ENCODE results near the gene TRERF1. TPM values are rescaled to one million over a fixed set of nuclear protein-coding genes. Genes with fewer than 3 reads are reported as not detected.

Gene TRERF1
- polyA plus RNA-seq, 1 of the 3 experiments (the other 2 are of a cell fraction), result 3.6 TPM

DNA sequence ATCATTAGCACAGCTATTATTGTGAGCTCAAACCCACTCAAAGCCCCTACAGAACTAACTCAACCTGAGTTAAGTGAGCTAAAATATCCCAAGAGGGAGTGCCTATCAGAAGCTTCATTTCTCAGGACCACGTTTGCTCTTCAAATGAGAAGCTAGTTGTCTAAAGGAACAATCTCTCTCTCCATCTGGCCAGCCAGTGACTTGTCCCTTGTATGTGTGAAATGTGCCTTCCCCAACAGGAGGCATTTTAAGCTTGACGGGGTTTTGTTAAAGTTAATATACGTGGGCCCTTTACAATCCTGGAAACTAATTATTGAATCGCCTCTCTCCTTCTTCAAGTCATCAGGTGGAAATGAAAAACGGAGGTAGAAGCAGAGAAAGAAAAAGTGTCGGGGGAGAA lies 62.0 kb downstream of the TRERF1 start:
- no peak for TF ChIP-seq RCOR1 (IDR thresholded peaks at IDR 0.05; ENCODE audit: low read length)
- no peak for TF ChIP-seq TAF1 (IDR thresholded peaks at IDR 0.05; ENCODE audit: borderline replicate concordance, low read depth, low read length)
- no peak for TF ChIP-seq SIN3A (IDR thresholded peaks at IDR 0.05; ENCODE audit: borderline replicate concordance, low read depth, low read length)
- TF ChIP-seq, protein P1, sequence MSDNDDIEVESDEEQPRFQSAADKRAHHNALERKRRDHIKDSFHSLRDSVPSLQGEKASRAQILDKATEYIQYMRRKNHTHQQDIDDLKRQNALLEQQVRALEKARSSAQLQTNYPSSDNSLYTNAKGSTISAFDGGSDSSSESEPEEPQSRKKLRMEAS (IDR thresholded peaks at IDR 0.05; ENCODE audit: low read depth), result no peak
- no peak for TF ChIP-seq POLR2AphosphoS5 (IDR thresholded peaks at IDR 0.05; ENCODE audit: low read depth, low read length)
- TF ChIP-seq RAD21 (IDR thresholded peaks at IDR 0.05; ENCODE audit: low read length), result no peak
- TF ChIP-seq GATA2 (CRISPR knock-in tag; IDR thresholded peaks at IDR 0.05), result no peak
- no peak for TF ChIP-seq TCF12 (IDR thresholded peaks at IDR 0.05)
- TF ChIP-seq CHD2 (IDR thresholded peaks at IDR 0.05; ENCODE audit: low read length, partially characterized antibody), result no peak
- no peak for TF ChIP-seq MEF2A (IDR thresholded peaks at IDR 0.05; ENCODE audit: borderline replicate concordance, low read depth)
- TF ChIP-seq, protein P2, sequence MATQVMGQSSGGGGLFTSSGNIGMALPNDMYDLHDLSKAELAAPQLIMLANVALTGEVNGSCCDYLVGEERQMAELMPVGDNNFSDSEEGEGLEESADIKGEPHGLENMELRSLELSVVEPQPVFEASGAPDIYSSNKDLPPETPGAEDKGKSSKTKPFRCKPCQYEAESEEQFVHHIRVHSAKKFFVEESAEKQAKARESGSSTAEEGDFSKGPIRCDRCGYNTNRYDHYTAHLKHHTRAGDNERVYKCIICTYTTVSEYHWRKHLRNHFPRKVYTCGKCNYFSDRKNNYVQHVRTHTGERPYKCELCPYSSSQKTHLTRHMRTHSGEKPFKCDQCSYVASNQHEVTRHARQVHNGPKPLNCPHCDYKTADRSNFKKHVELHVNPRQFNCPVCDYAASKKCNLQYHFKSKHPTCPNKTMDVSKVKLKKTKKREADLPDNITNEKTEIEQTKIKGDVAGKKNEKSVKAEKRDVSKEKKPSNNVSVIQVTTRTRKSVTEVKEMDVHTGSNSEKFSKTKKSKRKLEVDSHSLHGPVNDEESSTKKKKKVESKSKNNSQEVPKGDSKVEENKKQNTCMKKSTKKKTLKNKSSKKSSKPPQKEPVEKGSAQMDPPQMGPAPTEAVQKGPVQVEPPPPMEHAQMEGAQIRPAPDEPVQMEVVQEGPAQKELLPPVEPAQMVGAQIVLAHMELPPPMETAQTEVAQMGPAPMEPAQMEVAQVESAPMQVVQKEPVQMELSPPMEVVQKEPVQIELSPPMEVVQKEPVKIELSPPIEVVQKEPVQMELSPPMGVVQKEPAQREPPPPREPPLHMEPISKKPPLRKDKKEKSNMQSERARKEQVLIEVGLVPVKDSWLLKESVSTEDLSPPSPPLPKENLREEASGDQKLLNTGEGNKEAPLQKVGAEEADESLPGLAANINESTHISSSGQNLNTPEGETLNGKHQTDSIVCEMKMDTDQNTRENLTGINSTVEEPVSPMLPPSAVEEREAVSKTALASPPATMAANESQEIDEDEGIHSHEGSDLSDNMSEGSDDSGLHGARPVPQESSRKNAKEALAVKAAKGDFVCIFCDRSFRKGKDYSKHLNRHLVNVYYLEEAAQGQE (IDR thresholded peaks at IDR 0.05; ENCODE audit: low read depth, low read length), result no peak
- TF ChIP-seq YY1 (IDR thresholded peaks at IDR 0.05; ENCODE audit: low read depth), result no peak
- Histone ChIP-seq H3K9ac (no peak overlapping the region), H3K79me2 (ENCODE audit: insufficient read depth) (peaks cover 21% of the 10 kb centered on the region), H3K4me1 (ENCODE audit: control insufficient read depth in 1 of 2, insufficient read depth in 2 of 2, low read depth in 1 of 2, low read length in 1 of 2) (no peaks in the 10 kb centered on the region), H3K9me2 (no peaks in the 10 kb centered on the region), H3F3A (replicated peaks; ENCODE audit: insufficient read depth) (no peaks in the 10 kb centered on the region), H3K36me3 (replicated peaks in 1 of 2; ENCODE audit: control insufficient read depth in 1 of 2, insufficient read depth in 2 of 2, low read length in 1 of 2) (no peaks in the 10 kb centered on the region), H3K4me3 (ENCODE audit: low read depth in 2 of 2, low read length in 1 of 2) (no peak overlapping the region), H3K27me3 (ENCODE audit: insufficient read depth) (no peaks in the 10 kb centered on the region), H4K20me1 (ENCODE audit: insufficient read depth) (peaks cover 26% of the 10 kb centered on the region; the same call in 1 of the 2 replicates), H3K27ac (ENCODE audit: low read depth in 2 of 2, low read length in 1 of 2) (no peak overlapping the region), H2AFZ (ENCODE audit: low read depth) (no peak overlapping the region), H3K9me3 (no peaks in the 10 kb centered on the region), H3K4me2 (no peak overlapping the region)
- 91% methylated on average over 6 of the region's 6 CpGs for WGBS (ENCODE audit: low lambda C conversion rate)
- DNase-seq, result no peak
- CTCF ChIA-PET, result interaction anchor here (1.2 to 1.6 kb wide), 2 partner anchors 9 to 158 kb away, joined by 5 read pairs; no protein-coding TSS in a partner anchor
- POLR2A ChIA-PET, result no interaction called here

DNA sequence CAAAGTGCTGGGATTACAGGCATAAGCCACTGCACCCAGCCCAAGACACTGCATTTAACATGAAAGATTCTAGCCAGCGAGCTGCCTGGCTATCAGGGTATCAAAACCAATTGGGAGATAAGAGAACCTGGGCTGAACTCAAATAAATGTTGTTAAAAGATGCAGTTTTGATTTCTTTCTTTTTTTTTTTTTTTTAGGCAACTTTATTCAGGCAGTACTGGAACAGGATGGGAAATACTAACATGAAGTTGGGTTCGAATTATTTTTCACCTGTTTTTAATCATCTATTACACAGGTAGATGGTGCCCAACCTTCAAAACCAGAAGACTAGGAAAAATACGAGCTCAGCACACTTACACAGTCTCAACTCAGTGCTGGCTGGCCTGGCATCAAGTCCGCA lies 63.7 kb downstream of the TRERF1 start:
- POLR2A ChIA-PET, result interaction anchor here (0.7 kb wide), 1 partner anchor 19 kb away, joined by 3 read pairs; no protein-coding TSS in a partner anchor
- H3K27me3 ChIP-seq (ENCODE audit: insufficient read depth), result no peaks in the 10 kb centered on the region
- H3K36me3 ChIP-seq (replicated peaks in 1 of 2; ENCODE audit: control insufficient read depth in 1 of 2, insufficient read depth in 2 of 2, low read length in 1 of 2), result no peaks in the 10 kb centered on the region
- TF ChIP-seq POLR2AphosphoS5 (IDR thresholded peaks at IDR 0.05; ENCODE audit: low read depth, low read length) (no peak), RAD21 (IDR thresholded peaks at IDR 0.05; ENCODE audit: low read length) (no peak), MEF2A (IDR thresholded peaks at IDR 0.05; ENCODE audit: borderline replicate concordance, low read depth) (no peak), TAF1 (IDR thresholded peaks at IDR 0.05; ENCODE audit: borderline replicate concordance, low read depth, low read length) (no peak), RCOR1 (IDR thresholded peaks at IDR 0.05; ENCODE audit: low read length) (no peak), NFIC (IDR thresholded peaks at IDR 0.05; ENCODE audit: borderline replicate concordance) (no peak), TCF12 (IDR thresholded peaks at IDR 0.05) (no peak), GABPA (IDR thresholded peaks at IDR 0.05; ENCODE audit: low read depth) (no peak), EZH2phosphoT487 (IDR thresholded peaks at IDR 0.05; ENCODE audit: borderline replicate concordance, low read depth) (no peak), SMC3 (IDR thresholded peaks at IDR 0.05; ENCODE audit: low read depth, low read length) (no peak)
- TF ChIP-seq, protein P3, sequence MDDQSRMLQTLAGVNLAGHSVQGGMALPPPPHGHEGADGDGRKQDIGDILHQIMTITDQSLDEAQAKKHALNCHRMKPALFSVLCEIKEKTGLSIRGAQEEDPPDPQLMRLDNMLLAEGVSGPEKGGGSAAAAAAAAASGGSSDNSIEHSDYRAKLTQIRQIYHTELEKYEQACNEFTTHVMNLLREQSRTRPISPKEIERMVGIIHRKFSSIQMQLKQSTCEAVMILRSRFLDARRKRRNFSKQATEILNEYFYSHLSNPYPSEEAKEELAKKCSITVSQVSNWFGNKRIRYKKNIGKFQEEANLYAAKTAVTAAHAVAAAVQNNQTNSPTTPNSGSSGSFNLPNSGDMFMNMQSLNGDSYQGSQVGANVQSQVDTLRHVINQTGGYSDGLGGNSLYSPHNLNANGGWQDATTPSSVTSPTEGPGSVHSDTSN (IDR thresholded peaks at IDR 0.05), result no peak
- TF ChIP-seq, protein P2 (IDR thresholded peaks at IDR 0.05; ENCODE audit: low read depth, low read length), result no peak
- H3K79me2 ChIP-seq (ENCODE audit: insufficient read depth), result peaks cover 16% of the 10 kb centered on the region
- H3K4me3 ChIP-seq (ENCODE audit: low read depth in 2 of 2, low read length in 1 of 2), result no peak overlapping the region
- no peak overlapping the region for H3K4me2 ChIP-seq
- H3K9me3 ChIP-seq, result no peaks in the 10 kb centered on the region
- H3F3A ChIP-seq (replicated peaks; ENCODE audit: insufficient read depth), result no peaks in the 10 kb centered on the region
- DNase-seq, result no peak
- H2AFZ ChIP-seq (ENCODE audit: low read depth), result no peak overlapping the region
- H3K9me2 ChIP-seq, result no peaks in the 10 kb centered on the region
- no peak overlapping the region for H3K9ac ChIP-seq
- CTCF ChIA-PET, result interaction anchor here (0.9 kb wide), 1 partner anchor 144 kb away, joined by 5 read pairs; no protein-coding TSS in a partner anchor
- WGBS (ENCODE audit: low lambda C conversion rate), result 96% methylated on average over 4 of the region's 4 CpGs
- no peaks in the 10 kb centered on the region for H3K4me1 ChIP-seq (ENCODE audit: control insufficient read depth in 1 of 2, insufficient read depth in 2 of 2, low read depth in 1 of 2, low read length in 1 of 2)
- H4K20me1 ChIP-seq (ENCODE audit: insufficient read depth), result 0 out of 2 replicates have a peak, but pooled peaks cover 13% of the 10 kb centered on the region
- no peak overlapping the region for H3K27ac ChIP-seq (ENCODE audit: low read depth in 2 of 2, low read length in 1 of 2)

All from SK-N-SH (cell line).